IMR-90 (cell line): ENCODE results near the gene CEMIP2.

Experiments
- CTCF ChIP-seq: conservative IDR thresholded peaks from 2 replicates; pipeline ENCODE4 v1.5.1; 2012; ENCODE audit warnings: mild to moderate bottlenecking, low read depth, low read length, improper control_type of control experiment
- MAFK ChIP-seq: IDR thresholded peaks from 2 replicates; pipeline ENCODE4 v1.6.1; 2012; ENCODE audit warnings: low read depth, low read length, improper control_type of control experiment
- MAZ ChIP-seq: IDR thresholded peaks from 2 replicates; pipeline ENCODE4 v1.6.1; 2012; ENCODE audit warnings: low read depth, mild to moderate bottlenecking, low read length, improper control_type of control experiment, moderate library complexity, borderline replicate concordance
- RAD21 ChIP-seq: IDR thresholded peaks from 2 replicates; pipeline ENCODE4 v1.6.1; 2012; ENCODE audit warnings: low read length, improper control_type of control experiment
- SMC3 ChIP-seq: fragments of 150-350 bp; IDR thresholded peaks from 2 replicates; pipeline ENCODE4 v1.6.1; 2016; ENCODE audit warnings: low read depth, mild to moderate bottlenecking, antibody characterized with exemption, low read length, moderate library complexity
- TF ChIP-seq, protein P1 (sequence below): fragments of 150-350 bp; IDR thresholded peaks from 2 replicates; pipeline ENCODE4 v1.6.1; 2016; ENCODE audit warnings: low read depth, mild to moderate bottlenecking, low read length, moderate library complexity, borderline replicate concordance
- TF ChIP-seq, protein P2 (sequence below): fragments of 150-350 bp; IDR thresholded peaks from 2 replicates; pipeline ENCODE4 v1.6.1; 2017; ENCODE audit warnings: mild to moderate bottlenecking, antibody characterized with exemption, low read length, low read depth

GRCh38 chr9:71670121-71670520, 98.2 kb downstream of the CEMIP2 start:
- TF ChIP-seq SMC3 (no peak), MAFK (no peak), CTCF (no peak), RAD21 (no peak), MAZ (no peak)
- TF ChIP-seq, protein P1, sequence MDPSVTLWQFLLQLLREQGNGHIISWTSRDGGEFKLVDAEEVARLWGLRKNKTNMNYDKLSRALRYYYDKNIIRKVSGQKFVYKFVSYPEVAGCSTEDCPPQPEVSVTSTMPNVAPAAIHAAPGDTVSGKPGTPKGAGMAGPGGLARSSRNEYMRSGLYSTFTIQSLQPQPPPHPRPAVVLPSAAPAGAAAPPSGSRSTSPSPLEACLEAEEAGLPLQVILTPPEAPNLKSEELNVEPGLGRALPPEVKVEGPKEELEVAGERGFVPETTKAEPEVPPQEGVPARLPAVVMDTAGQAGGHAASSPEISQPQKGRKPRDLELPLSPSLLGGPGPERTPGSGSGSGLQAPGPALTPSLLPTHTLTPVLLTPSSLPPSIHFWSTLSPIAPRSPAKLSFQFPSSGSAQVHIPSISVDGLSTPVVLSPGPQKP, result no peak
- TF ChIP-seq, protein P2, sequence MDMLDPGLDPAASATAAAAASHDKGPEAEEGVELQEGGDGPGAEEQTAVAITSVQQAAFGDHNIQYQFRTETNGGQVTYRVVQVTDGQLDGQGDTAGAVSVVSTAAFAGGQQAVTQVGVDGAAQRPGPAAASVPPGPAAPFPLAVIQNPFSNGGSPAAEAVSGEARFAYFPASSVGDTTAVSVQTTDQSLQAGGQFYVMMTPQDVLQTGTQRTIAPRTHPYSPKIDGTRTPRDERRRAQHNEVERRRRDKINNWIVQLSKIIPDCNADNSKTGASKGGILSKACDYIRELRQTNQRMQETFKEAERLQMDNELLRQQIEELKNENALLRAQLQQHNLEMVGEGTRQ, result no peak
